Measurements from ENCODE around the gene OR13C9.

The OR13C9 gene

DNA sequence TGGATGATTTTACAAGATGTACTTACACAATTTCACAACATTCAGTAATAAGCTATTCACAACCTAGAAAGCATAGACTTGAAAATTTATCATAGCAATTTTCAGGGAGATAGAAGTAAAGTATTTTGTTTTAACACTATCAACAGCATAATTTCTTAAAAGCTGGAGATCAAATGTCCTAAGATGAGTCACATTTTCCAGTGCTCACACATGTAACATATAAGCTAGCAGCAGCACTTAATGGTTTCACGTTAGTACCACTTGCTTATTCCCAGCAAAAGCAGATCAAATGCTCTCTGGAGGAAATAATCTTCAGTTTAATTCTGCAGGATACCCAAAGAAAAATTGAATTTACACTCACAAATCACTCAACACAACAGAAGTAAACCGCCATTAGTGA lies 42.5 kb downstream of the OR13C9 start:
- no peak for TF ChIP-seq CTCF (IDR thresholded peaks at IDR 0.05; ENCODE audit: low read depth, low read length)
- no peak for DNase-seq (ENCODE audit: extremely low read depth, low read depth)

DNA sequence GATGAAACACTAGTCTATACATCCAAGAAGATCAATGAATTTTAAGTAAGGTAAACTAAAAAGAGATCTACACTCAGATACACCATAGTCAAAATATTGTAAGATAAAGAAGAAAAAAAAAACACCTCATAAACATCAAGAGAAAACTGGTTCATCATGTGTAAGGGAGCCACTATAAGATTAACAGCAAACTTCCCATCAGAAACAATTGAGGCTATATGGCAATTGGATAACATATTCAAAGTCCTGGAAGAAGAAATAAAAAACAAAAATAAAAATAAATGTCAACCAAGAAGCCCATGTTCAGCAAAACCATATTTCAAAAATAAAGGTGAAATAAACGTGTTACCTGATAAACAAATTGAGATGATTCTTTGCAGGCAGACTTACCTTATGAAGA lies 45.4 kb downstream of the OR13C9 start:
- TF ChIP-seq CTCF (IDR thresholded peaks at IDR 0.05; ENCODE audit: low read depth, low read length), result no peak
- DNase-seq (ENCODE audit: extremely low read depth, low read depth), result no peak

DNA sequence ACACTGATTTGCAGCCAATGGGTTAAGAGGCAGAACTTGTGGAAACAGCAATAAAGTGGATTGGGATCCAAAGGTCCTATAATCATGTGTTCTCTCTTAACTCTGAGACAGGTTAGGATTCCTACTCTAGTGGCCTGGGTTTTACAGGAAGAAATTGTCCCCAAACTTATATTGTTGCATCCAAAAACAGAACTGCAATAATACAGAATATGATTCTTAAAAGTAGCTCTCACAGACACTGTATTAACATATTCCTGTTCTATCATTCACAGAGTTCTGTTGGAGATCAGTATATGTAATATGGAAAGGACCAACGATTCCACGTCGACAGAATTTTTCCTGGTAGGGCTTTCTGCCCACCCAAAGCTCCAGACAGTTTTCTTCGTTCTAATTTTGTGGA lies 49.1 kb downstream of the OR13C9 start, which contains the start of gene OR13C8:
TSS of gene OR13C8 (plus strand) at position 301 of the 400 bp plus-strand sequence. CDS start at position 301, 0 bp downstream.
- DNase-seq (ENCODE audit: extremely low read depth, low read depth), result no peak
- no peak for TF ChIP-seq CTCF (IDR thresholded peaks at IDR 0.05; ENCODE audit: low read depth, low read length)
